ENCODE measurements around the gene USP28.

The USP28 gene

GRCh38 chr11:113829751-113830150 lies 45.6 kb downstream of the USP28 start:
- TF ChIP-seq CTCF (IDR thresholded peaks at IDR 0.05; ENCODE audit: low read depth, low read length, missing control alignments) = no peak
- in situ Hi-C loops (cut with HindIII; ENCODE audit: low sequenced_read_pairs) = no loop called here
- DNase-seq (ENCODE audit: low read depth) = no peak

GRCh38 chr11:113828191-113828590 lies 47.2 kb downstream of the USP28 start:
- no peak for TF ChIP-seq CTCF (IDR thresholded peaks at IDR 0.05; ENCODE audit: low read depth, low read length, missing control alignments)

More at GRCh38 chr11:113829751-113830150, 45.6 kb downstream of the USP28 start:
- no peak overlapping the region for H3K4me3 ChIP-seq (ENCODE audit: low read depth, low read length)

DNA sequence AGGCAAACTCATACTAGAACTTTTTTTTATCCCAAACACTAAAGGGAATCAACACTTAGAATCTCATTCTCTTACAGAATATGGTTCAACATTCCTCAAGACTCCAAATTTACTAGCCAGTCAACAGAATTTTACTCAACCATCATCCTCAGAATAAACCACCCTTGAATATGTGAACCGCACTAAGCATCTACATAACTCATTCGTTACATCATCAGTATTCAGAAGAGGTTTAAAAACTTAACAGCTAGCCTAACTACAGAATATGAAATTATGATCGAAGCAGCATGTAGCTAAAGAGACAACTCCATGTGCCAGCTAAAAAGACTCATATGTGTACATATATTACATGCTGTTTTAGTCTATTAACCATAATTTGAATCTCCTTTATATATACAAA lies 47.9 kb downstream of the USP28 start:
- DNase-seq (ENCODE audit: low read depth) = no peak
- no peak for TF ChIP-seq CTCF (IDR thresholded peaks at IDR 0.05; ENCODE audit: low read depth, low read length, missing control alignments)
- in situ Hi-C loops (cut with HindIII; ENCODE audit: low sequenced_read_pairs) = no loop called here
- no peak overlapping the region for H3K4me3 ChIP-seq (ENCODE audit: low read depth, low read length)

More at GRCh38 chr11:113828191-113828590, 47.2 kb downstream of the USP28 start:
- in situ Hi-C loops (cut with HindIII; ENCODE audit: low sequenced_read_pairs) = no loop called here
- H3K4me3 ChIP-seq (ENCODE audit: low read depth, low read length) = no peak overlapping the region
- no peak for DNase-seq (ENCODE audit: low read depth)

- no peak for DNase-seq (ENCODE audit: low read depth)
- in situ Hi-C loops (cut with HindIII; ENCODE audit: low sequenced_read_pairs) = no loop called here
- H3K4me3 ChIP-seq (ENCODE audit: low read depth, low read length) = no peak overlapping the region
- no peak for TF ChIP-seq CTCF (IDR thresholded peaks at IDR 0.05; ENCODE audit: low read depth, low read length, missing control alignments)
Measured at GRCh38 chr11:113818426-113818825, 56.9 kb downstream of the USP28 start.

- in situ Hi-C loops (cut with HindIII; ENCODE audit: low sequenced_read_pairs) = no loop called here
- no peak for DNase-seq (ENCODE audit: low read depth)
- no peak for TF ChIP-seq CTCF (IDR thresholded peaks at IDR 0.05; ENCODE audit: low read depth, low read length, missing control alignments)
- no peak overlapping the region for H3K4me3 ChIP-seq (ENCODE audit: low read depth, low read length)
Measured at GRCh38 chr11:113817626-113818025, 57.7 kb downstream of the USP28 start.

- no peak for DNase-seq (ENCODE audit: low read depth)
- TF ChIP-seq CTCF (IDR thresholded peaks at IDR 0.05; ENCODE audit: low read depth, low read length, missing control alignments) = no peak
- in situ Hi-C loops (cut with HindIII; ENCODE audit: low sequenced_read_pairs) = no loop called here
- H3K4me3 ChIP-seq (ENCODE audit: low read depth, low read length) = no peak overlapping the region
Measured at GRCh38 chr11:113817162-113817561, 58.2 kb downstream of the USP28 start.

GRCh38 chr11:113814181-113814580 lies 61.2 kb downstream of the USP28 start:
- no peak for TF ChIP-seq CTCF (IDR thresholded peaks at IDR 0.05; ENCODE audit: low read depth, low read length, missing control alignments)
- no peak for DNase-seq (ENCODE audit: low read depth)
- in situ Hi-C loops (cut with HindIII; ENCODE audit: low sequenced_read_pairs) = no loop called here
- no peak overlapping the region for H3K4me3 ChIP-seq (ENCODE audit: low read depth, low read length)

All from astrocyte of the cerebellum (primary cell).